HG03378 (cell line): ENCODE measurements around the gene GEMIN2.
A peak's percentile ranks its signal among the peaks of the same experiment; 100 is the strongest.
"Not testable (repeated sequence)": the region's sequence is repeated elsewhere in the genome, so short reads cannot be mapped to it uniquely, and the experiment has no call there.

ENCODE experiments used
- ATAC-seq: cut with Tn5 transposase; IDR thresholded peaks from one replicate; pipeline ENCODE4 v1.9.1; 2021; ENCODE audit warnings: mild to moderate bottlenecking, moderate library complexity; ENCODE audit not compliant: unreplicated experiment

GEMIN2 gene

GRCh38 chr14:39114073-39114838 is at the start of gene GEMIN2:
GEMIN2 (plus strand) TSS chr14:39114323; CDS start chr14:39114339, 16 bp downstream.
- ATAC-seq: peak; percentile 92

GRCh38 chr14:39069169-39069805 is 44.8 kb upstream of the GEMIN2 start:
- ATAC-seq: not testable (repeated sequence)

GRCh38 chr14:39069923-39070322 is 44.2 kb upstream of the GEMIN2 start:
- ATAC-seq: no peak

GRCh38 chr14:39071096-39071495 is 43.0 kb upstream of the GEMIN2 start:
- ATAC-seq: no peak

- ATAC-seq: no peak
These were observed 33.2 kb upstream of the GEMIN2 start for GRCh38 chr14:39080886-39081285.

GRCh38 chr14:39083127-39083526 is 31.0 kb upstream of the GEMIN2 start:
- ATAC-seq: no peak

GRCh38 chr14:39085933-39086332 is 28.2 kb upstream of the GEMIN2 start:
- ATAC-seq: no peak

GRCh38 chr14:39087493-39087892 is 26.6 kb upstream of the GEMIN2 start:
- no peak for ATAC-seq

- ATAC-seq: no peak
These were observed 23.5 kb upstream of the GEMIN2 start for GRCh38 chr14:39090548-39091111.

GRCh38 chr14:39091716-39092115 is 22.4 kb upstream of the GEMIN2 start:
- no peak for ATAC-seq

GRCh38 chr14:39094515-39094914 is 19.6 kb upstream of the GEMIN2 start:
- ATAC-seq: no peak

GRCh38 chr14:39097159-39097558 is 17.0 kb upstream of the GEMIN2 start:
- no peak for ATAC-seq

- not testable (repeated sequence) for ATAC-seq
These were observed 14.9 kb upstream of the GEMIN2 start for GRCh38 chr14:39099215-39099614.

GRCh38 chr14:39099748-39100147 is 14.4 kb upstream of the GEMIN2 start:
- ATAC-seq: no peak

- ATAC-seq: peak; percentile 16
These were observed 11.7 kb upstream of the GEMIN2 start for GRCh38 chr14:39102265-39102968.

- peak; percentile 76 for ATAC-seq
These were observed 10.9 kb upstream of the GEMIN2 start, which contains the start of gene SEC23A for GRCh38 chr14:39102969-39103957. SEC23A (minus strand) TSS chr14:39103235; CDS start chr14:39096118, 7,117 bp downstream.

GRCh38 chr14:39104078-39104801 is 9.9 kb upstream of the GEMIN2 start:
- ATAC-seq: not testable (repeated sequence)

- ATAC-seq: peak; percentile 51
These were observed 6.5 kb upstream of the GEMIN2 start for GRCh38 chr14:39107591-39107996.

GRCh38 chr14:39108791-39109190 is 5.3 kb upstream of the GEMIN2 start:
- ATAC-seq: no peak
